H1 (cell line): ENCODE results near the gene FBXO34. TPM values are rescaled to one million over a fixed set of nuclear protein-coding genes. Genes with fewer than 3 reads are reported as not detected.

ENCODE experiments used
- CTCF ChIA-PET: fragments of 300-600 bp; sonication (Branson Sonifier 250); formaldehyde crosslinking; loops from one replicate; lab custom pipeline; 2021; ENCODE audit not compliant: partially characterized antibody; lab: Charles Lee
- POLR2A ChIA-PET: fragments of 300-600 bp; sonication (Branson Sonifier 250); formaldehyde crosslinking; loops from one replicate; lab custom pipeline; 2021; ENCODE audit warnings: inconsistent platforms; ENCODE audit not compliant: partially characterized antibody; lab: Charles Lee
- DNase-seq, 2 experiments: peaks; one replicate each; pipeline versions ENCODE4 v3.0.0 to v3.0.0-alpha.2; 2010 to 2022; ENCODE audit warnings: low spot score in 2 of 2, low read depth in 1 of 2, mixed read lengths in 1 of 2
- FAIRE-seq: peaks from 2 replicates; lab custom pipeline; 2011; peaks lifted over from hg19 to GRCh38; lab: Jason Lieb, UNC
- H2AFZ ChIP-seq: 2 replicates; pipeline ENCODE4 v1.8.1; 2012; ENCODE audit warnings: low read length, inconsistent platforms
- H2AK5ac ChIP-seq: 2 replicates; pipeline ENCODE4 v1.6.1; 2013; ENCODE audit warnings: low read depth, low read length
- H2BK120ac ChIP-seq: replicated peaks from 2 replicates; pipeline ENCODE3; 2013; ENCODE audit warnings: low read depth, low read length, inconsistent platforms
- H2BK12ac ChIP-seq: 2 replicates; pipeline ENCODE4 v1.6.1; 2013; ENCODE audit warnings: low read depth, low read length
- H2BK15ac ChIP-seq: 2 replicates; pipeline ENCODE4 v1.6.1; 2013; ENCODE audit warnings: low read length
- H2BK20ac ChIP-seq: 2 replicates; pipeline ENCODE4 v1.6.1; 2013; ENCODE audit warnings: low read length
- H2BK5ac ChIP-seq: 2 replicates; pipeline ENCODE4 v1.6.1; 2013; ENCODE audit warnings: low read depth, low read length
- H3K14ac ChIP-seq: 2 replicates; pipeline ENCODE4 v1.6.1; 2013; ENCODE audit warnings: inconsistent platforms; ENCODE audit not compliant: insufficient read length
- H3K18ac ChIP-seq: 2 replicates; pipeline ENCODE4 v1.6.1; 2013; ENCODE audit warnings: low read length; ENCODE audit errors: extremely low read depth
- H3K23ac ChIP-seq: 2 replicates; pipeline ENCODE4 v1.6.1; 2013; ENCODE audit warnings: inconsistent platforms; ENCODE audit not compliant: insufficient read length
- H3K23me2 ChIP-seq: 2 replicates; pipeline ENCODE4 v1.6.1; 2013; ENCODE audit warnings: low read depth, low read length
- H3K27ac ChIP-seq: 2 replicates; pipeline ENCODE4 v1.6.1; 2011; ENCODE audit warnings: low read depth, low read length, inconsistent platforms
- H3K27me3 ChIP-seq, 4 experiments: replicated peaks in 1 of 4; 1 replicate in 1 of 4; 2 replicates in 3 of 4; pipeline versions ENCODE4 v1.6.1 to v1.8.1; 2011 to 2013; ENCODE audit warnings: low read length in 3 of 4, mild to moderate bottlenecking in 3 of 4, inconsistent platforms in 2 of 4, mixed read lengths in 2 of 4, moderate library complexity in 1 of 4; ENCODE audit not compliant: control insufficient read depth in 3 of 4, insufficient read depth in 3 of 4; ENCODE audit errors: extremely low read depth in 1 of 4
- H3K36me3 ChIP-seq, 4 experiments: 2 replicates each; pipeline versions ENCODE4 v1.6.1 to v1.8.1; 2011 to 2013; ENCODE audit warnings: mild to moderate bottlenecking in 4 of 4, low read length in 3 of 4, moderate library complexity in 2 of 4, control low read depth in 1 of 4, inconsistent platforms in 1 of 4; ENCODE audit not compliant: insufficient read depth in 4 of 4, control insufficient read depth in 2 of 4
- H3K4ac ChIP-seq: replicated peaks from 2 replicates; pipeline ENCODE3; 2013; ENCODE audit warnings: low read length, low read depth, mixed read lengths, inconsistent platforms; ENCODE audit not compliant: insufficient read length
- H3K4me1 ChIP-seq, 4 experiments: replicated peaks in 1 of 4; 1 replicate in 1 of 4; 2 replicates in 3 of 4; pipeline versions ENCODE4 v1.6.1 to v1.8.1; 2011 to 2013; ENCODE audit warnings: low read length in 3 of 4, inconsistent platforms in 2 of 4, mixed read lengths in 1 of 4; ENCODE audit not compliant: insufficient read depth in 4 of 4, control insufficient read depth in 3 of 4
- H3K4me2 ChIP-seq, 2 experiments: 2 replicates each; pipeline versions ENCODE4 v1.6.1 to v1.8.1; 2011 to 2013; ENCODE audit warnings: low read depth in 2 of 2, low read length in 2 of 2, control low read depth in 1 of 2, inconsistent platforms in 1 of 2, mild to moderate bottlenecking in 1 of 2; ENCODE audit not compliant: insufficient read depth in 1 of 2
- H3K4me3 ChIP-seq, 4 experiments: fragments of 200-600, 300-600 bp in 1 of 4; sonication (generic), shearing (Covaris generic), sonication (Bioruptor Twin) in 1 of 4; 2 replicates each; pipeline versions ENCODE4 v1.5.1 to v1.8.1; 2011 to 2016; ENCODE audit warnings: low read length in 4 of 4, low read depth in 3 of 4, control low read depth in 2 of 4, inconsistent platforms in 2 of 4, mild to moderate bottlenecking in 2 of 4, mixed read lengths in 1 of 4, moderate library complexity in 1 of 4; ENCODE audit not compliant: insufficient read depth in 2 of 4; ENCODE audit errors: extremely low read depth in 1 of 4
- H3K56ac ChIP-seq: replicated peaks from 2 replicates; pipeline ENCODE3; 2013; ENCODE audit warnings: low read depth, mild to moderate bottlenecking, mixed read lengths, low read length, inconsistent platforms; ENCODE audit not compliant: insufficient read length
- H3K79me1 ChIP-seq: 2 replicates; pipeline ENCODE4 v1.6.1; 2013; ENCODE audit warnings: low read depth, low read length, control low read depth
- H3K79me2 ChIP-seq, 2 experiments: 2 replicates each; pipeline versions ENCODE4 v1.6.1 to v1.8.1; 2012 to 2013; ENCODE audit warnings: low read length in 2 of 2, mild to moderate bottlenecking in 2 of 2, inconsistent platforms in 1 of 2; ENCODE audit not compliant: insufficient read depth in 2 of 2, control insufficient read depth in 1 of 2
- H3K9ac ChIP-seq, 4 experiments: replicated peaks in 1 of 4; 1 replicate in 1 of 4; 2 replicates in 3 of 4; pipeline versions ENCODE4 v1.6.1 to v1.8.1; 2011 to 2013; ENCODE audit warnings: low read depth in 3 of 4, low read length in 3 of 4, control low read depth in 2 of 4, mild to moderate bottlenecking in 2 of 4, moderate library complexity in 2 of 4, inconsistent platforms in 1 of 4; ENCODE audit errors: extremely low read depth in 1 of 4
- H3K9me3 ChIP-seq, 2 experiments: 2 replicates each; pipeline versions ENCODE4 v1.6.1 to v1.8.1; 2012 to 2013; ENCODE audit warnings: mild to moderate bottlenecking in 2 of 2, moderate library complexity in 2 of 2, control low read depth in 1 of 2, inconsistent platforms in 1 of 2, low read depth in 1 of 2, low read length in 1 of 2, mixed read lengths in 1 of 2; ENCODE audit not compliant: insufficient read depth in 2 of 2
- H4K20me1 ChIP-seq, 2 experiments: replicated peaks in 1 of 2; 2 replicates each; pipeline versions ENCODE3 to v1.8.1; 2011 to 2013; ENCODE audit warnings: inconsistent platforms in 2 of 2, low read length in 2 of 2, mild to moderate bottlenecking in 1 of 2; ENCODE audit not compliant: insufficient read depth in 2 of 2, control insufficient read depth in 1 of 2
- H4K5ac ChIP-seq: 2 replicates; pipeline ENCODE4 v1.6.1; 2013; ENCODE audit warnings: low read length, low read depth, mixed read lengths, inconsistent platforms; ENCODE audit not compliant: insufficient read length
- H4K8ac ChIP-seq: 2 replicates; pipeline ENCODE4 v1.8.0; 2013; ENCODE audit warnings: mild to moderate bottlenecking, moderate library complexity, low read length, inconsistent platforms; ENCODE audit not compliant: insufficient read depth; ENCODE audit errors: extremely low read depth
- H4K91ac ChIP-seq: replicated peaks from 2 replicates; pipeline ENCODE3; 2013; ENCODE audit warnings: low read length, mixed read lengths, inconsistent platforms; ENCODE audit not compliant: insufficient read length
- ATF2 ChIP-seq: IDR thresholded peaks from 2 replicates; pipeline ENCODE4 v1.6.1; 2012; ENCODE audit warnings: low read length, inconsistent platforms
- EGR1 ChIP-seq: IDR thresholded peaks from 2 replicates; pipeline ENCODE4 v1.6.1; 2011; ENCODE audit warnings: low read depth, low read length, borderline replicate concordance
- GABPA ChIP-seq: IDR thresholded peaks from 2 replicates; pipeline ENCODE4 v1.6.1; 2011; ENCODE audit warnings: mild to moderate bottlenecking, low read length, moderate library complexity, borderline replicate concordance; ENCODE audit not compliant: insufficient read depth
- RAD21 ChIP-seq, 2 experiments: IDR thresholded peaks in 1 of 2; conservative IDR thresholded peaks in 1 of 2; 2 replicates each; pipeline ENCODE4 v1.6.1; 2011; ENCODE audit warnings: low read depth in 2 of 2, low read length in 2 of 2, improper control_type of control experiment in 1 of 2, inconsistent platforms in 1 of 2, mild to moderate bottlenecking in 1 of 2, moderate library complexity in 1 of 2
- TCF12 ChIP-seq: IDR thresholded peaks from 2 replicates; pipeline ENCODE4 v1.6.1; 2011; ENCODE audit warnings: low read depth, mild to moderate bottlenecking, low read length
- ZNF274 ChIP-seq: IDR thresholded peaks from 2 replicates; pipeline ENCODE4 v1.7.0; 2012; ENCODE audit warnings: low read length, borderline replicate concordance; ENCODE audit errors: extremely low read depth
- WGBS, 2 experiments: shearing (Covaris generic) in 1 of 2; methylation state at CpG; one replicate each; pipeline versions ENCODE4 v1.1.6 to v1.1.7; 2013 to 2015; ENCODE audit warnings: low lambda C conversion rate in 2 of 2, mixed read lengths in 2 of 2, inconsistent platforms in 1 of 2, low coverage in 1 of 2, missing lambda C conversion rate in 1 of 2; ENCODE audit not compliant: insufficient replicate concordance in 2 of 2, insufficient coverage in 1 of 2, insufficient read length in 1 of 2; ENCODE audit errors: extremely low coverage in 1 of 2, missing lambda C conversion rate in 1 of 2; 5-methylcytosine and 5-hydroxymethylcytosine counted together
- polyA plus RNA-seq, 7 experiments: library from polyadenylated mRNA; depleted of rRNA in 3 of 7; stranded (reverse) in 5 of 7; unstranded in 2 of 7; fragments of >200 nt in 5 of 7; fragments of 200-250 nt in 2 of 7; gene quantifications; 1 replicate in 5 of 7; 2 replicates in 1 of 7; 4 replicates in 1 of 7; pipeline versions ENCODE4 v1.2.1 to v1.2.3, GENCODE V29; 2011 to 2013; ENCODE audit warnings: missing spikeins in 2 of 7, mixed read lengths in 2 of 7
- total RNA-seq: library from RNA; stranded (reverse); fragmentation: NEBNext Ultra II Directional; extraction: Animal tissue kit (Norgen Biotek cat#: 25700); gene quantifications from 2 replicates; pipeline ENCODE4 v1.2.1, GENCODE V29; 2021

The FBXO34 gene
- total and polyA plus RNA-seq, 2 of the 8 experiments (the other 6 are each of a cell fraction or from before 2014, with no cell fraction given): 7.0 to 14.4 TPM

- no peak overlapping the region for H2BK12ac ChIP-seq
- FAIRE-seq: no peak
- POLR2A ChIA-PET: interaction anchor here (0.7 kb wide), 1 partner anchor 741 kb away, joined by 3 read pairs; no protein-coding TSS in a partner anchor
Observed at GRCh38 chr14:55386037-55386808, 115.0 kb downstream of the FBXO34 start.

More at GRCh38 chr14:55386037-55386808, 115.0 kb downstream of the FBXO34 start:
- H4K5ac ChIP-seq: no peak overlapping the region
- H3K79me2 ChIP-seq: no peaks in the 10 kb centered on the region
- no peak overlapping the region for H2BK20ac ChIP-seq
- no peak overlapping the region for H3K4me2 ChIP-seq
- no peak overlapping the region for H4K8ac ChIP-seq
- H4K20me1 ChIP-seq: peaks cover 0 to 2% of the 10 kb centered on the region in 2 experiments
- no peak overlapping the region for H3K4ac ChIP-seq
- H3K27me3 ChIP-seq: no peaks in the 10 kb centered on the region
- TF ChIP-seq TCF12 (no peak), GABPA (no peak), ATF2 (no peak), ZNF274 (no peak), EGR1 (no peak), RAD21 (IDR thresholded peaks at IDR 0.05 in 1 of 2, conservative IDR thresholded peaks at IDR 0.05 in 1 of 2; ENCODE audit: low read depth in 2 of 2, low read length in 2 of 2) (no peak)
- H4K91ac ChIP-seq: no peak overlapping the region
- H2BK120ac ChIP-seq: no peak overlapping the region
- H3K79me1 ChIP-seq: no peaks in the 10 kb centered on the region
- no peak overlapping the region for H3K14ac ChIP-seq
- no peak overlapping the region for H3K18ac ChIP-seq
- H3K36me3 ChIP-seq: peaks cover 6 to 29% (median 16%) of the 10 kb centered on the region in 4 experiments; a peak in 7 of 8 replicates
- no peaks in the 10 kb centered on the region for H3K4me1 ChIP-seq
- H2AFZ ChIP-seq: no peak overlapping the region
- CTCF ChIA-PET: interaction anchor here (0.6 to 1.0 kb wide), 2 partner anchors 11 to 1035 kb away, joined by 3 read pairs; no protein-coding TSS in a partner anchor
- no peaks in the 10 kb centered on the region for H3K23me2 ChIP-seq
- H2BK15ac ChIP-seq: no peak overlapping the region
- H3K9me3 ChIP-seq: no peaks in the 10 kb centered on the region
- no peak overlapping the region for H3K23ac ChIP-seq
- DNase-seq: no peak
- no peak overlapping the region for H2AK5ac ChIP-seq
- H3K27ac ChIP-seq: no peak overlapping the region
- WGBS, 2 experiments: 87% methylated on average over 6 of the region's 6 CpGs; no CpG with 5 or more reads in 1 of the 2 experiments
- H2BK5ac ChIP-seq: no peak overlapping the region
- no peak overlapping the region for H3K4me3 ChIP-seq
- no peak overlapping the region for H3K56ac ChIP-seq
- H3K9ac ChIP-seq: no peak overlapping the region
